IMR-90 (cell line): Measurements from ENCODE around the gene SLC24A3. TPM values are rescaled to one million over a fixed set of nuclear protein-coding genes. Genes with fewer than 3 reads are reported as not detected.

Source experiments
- ATAC-seq: fragments of 200-7000 bp; cut with Tn5 transposase; 2 replicates; pipeline ENCODE4 v1.9.1; 2020; ENCODE audit warnings: low read depth, mild to moderate bottlenecking, moderate library complexity
- BruUV-seq: library from RNA; stranded (reverse); fragments of 400-500 nt; replicated peaks from 2 replicates; lab custom pipeline; 2021; lab: Mats Ljungman, UMichigan
- CTCF ChIA-PET: fragments of 300-600 bp; formaldehyde crosslinking; extraction: SDS; loops from one replicate; lab custom pipeline; 2021; ENCODE audit warnings: antibody characterized with exemption; lab: Yijun Ruan, JAX
- POLR2A ChIA-PET: fragments of 300-600 bp; sonication (Branson Sonifier 250); formaldehyde crosslinking; loops from one replicate; lab custom pipeline; 2022; ENCODE audit warnings: antibody characterized with exemption; ENCODE audit not compliant: unreplicated experiment; lab: Charles Lee
- DNase-seq: peaks from one replicate; pipeline ENCODE4 v3.0.0; 2013
- H2AFZ ChIP-seq: replicated peaks from 2 replicates; pipeline ENCODE3; 2013; ENCODE audit warnings: low read length, mild to moderate bottlenecking; ENCODE audit not compliant: poor library complexity
- H2AK5ac ChIP-seq: 2 replicates; pipeline ENCODE4 v1.6.1; 2013; ENCODE audit warnings: low read depth, low read length, inconsistent platforms
- H2AK9ac ChIP-seq: replicated peaks from 2 replicates; pipeline ENCODE3; 2013; ENCODE audit warnings: mild to moderate bottlenecking, low read depth, low read length, moderate library complexity; ENCODE audit not compliant: poor library complexity
- H2BK120ac ChIP-seq: 2 replicates; pipeline ENCODE4 v1.6.1; 2013; ENCODE audit warnings: low read depth, low read length, inconsistent platforms
- H2BK15ac ChIP-seq: 3 replicates; pipeline ENCODE4 v1.6.1; 2013; ENCODE audit warnings: low read depth, low read length, inconsistent platforms
- H2BK20ac ChIP-seq: 2 replicates; pipeline ENCODE4 v1.6.1; 2013; ENCODE audit warnings: low read depth, mild to moderate bottlenecking, inconsistent platforms, low read length, moderate library complexity
- H2BK5ac ChIP-seq: 2 replicates; pipeline ENCODE4 v1.6.1; 2013; ENCODE audit warnings: mild to moderate bottlenecking, low read depth, low read length, inconsistent platforms; ENCODE audit not compliant: poor library complexity, severe bottlenecking
- H3K14ac ChIP-seq: replicated peaks from 2 replicates; pipeline ENCODE4 v1.6.1; 2013; ENCODE audit warnings: low read depth, low read length, inconsistent platforms
- H3K18ac ChIP-seq: 2 replicates; pipeline ENCODE4 v1.6.1; 2013; ENCODE audit warnings: low read depth, low read length, control low read depth
- H3K23ac ChIP-seq: 2 replicates; pipeline ENCODE4 v1.6.1; 2013; ENCODE audit warnings: low read depth, low read length, inconsistent platforms
- H3K27ac ChIP-seq: 2 replicates; pipeline ENCODE4 v1.5.1; 2013; ENCODE audit warnings: mild to moderate bottlenecking, control low read depth, low read length; ENCODE audit not compliant: insufficient read depth
- H3K27me3 ChIP-seq: 2 replicates; pipeline ENCODE4 v1.6.1; 2013; ENCODE audit warnings: low read length; ENCODE audit not compliant: control insufficient read depth, insufficient read depth
- H3K36me3 ChIP-seq: 2 replicates; pipeline ENCODE4 v1.6.1; 2013; ENCODE audit warnings: low read length, mixed read lengths; ENCODE audit not compliant: control insufficient read depth, insufficient read depth
- H3K4ac ChIP-seq: 2 replicates; pipeline ENCODE4 v1.6.1; 2013; ENCODE audit warnings: low read depth, low read length, inconsistent platforms
- H3K4me1 ChIP-seq: 2 replicates; pipeline ENCODE4 v1.6.1; 2013; ENCODE audit warnings: low read length, mixed read lengths; ENCODE audit not compliant: control insufficient read depth, insufficient read depth
- H3K4me2 ChIP-seq: 2 replicates; pipeline ENCODE4 v1.6.1; 2013; ENCODE audit warnings: low read depth, mild to moderate bottlenecking, control low read depth, low read length, moderate library complexity
- H3K4me3 ChIP-seq: 2 replicates; pipeline ENCODE4 v1.5.1; 2013; ENCODE audit warnings: low read depth, mild to moderate bottlenecking, control low read depth, low read length, moderate library complexity; ENCODE audit not compliant: insufficient read depth
- H3K56ac ChIP-seq: 2 replicates; pipeline ENCODE4 v1.6.1; 2013; ENCODE audit warnings: low read length, inconsistent platforms; ENCODE audit not compliant: insufficient read depth; ENCODE audit errors: extremely low read depth
- H3K79me1 ChIP-seq, 2 experiments: 2 replicates each; pipeline ENCODE4 v1.6.1; 2013; ENCODE audit warnings: low read length in 2 of 2, inconsistent platforms in 1 of 2, low read depth in 1 of 2
- H3K9ac ChIP-seq: 2 replicates; pipeline ENCODE4 v1.6.1; 2013; ENCODE audit warnings: low read depth, low read length, control low read depth
- H3K9me1 ChIP-seq: 2 replicates; pipeline ENCODE4 v1.6.1; 2013; ENCODE audit warnings: low read length, inconsistent platforms; ENCODE audit not compliant: insufficient read depth
- H3K9me3 ChIP-seq: 2 replicates; pipeline ENCODE4 v1.6.1; 2013; ENCODE audit warnings: low read length; ENCODE audit not compliant: control insufficient read depth, insufficient read depth
- H4K20me1 ChIP-seq: 2 replicates; pipeline ENCODE4 v1.6.1; 2013; ENCODE audit warnings: low read length, inconsistent platforms; ENCODE audit not compliant: insufficient read depth
- H4K5ac ChIP-seq: 2 replicates; pipeline ENCODE4 v1.6.1; 2013; ENCODE audit warnings: mild to moderate bottlenecking, low read depth, low read length, control low read depth
- H4K8ac ChIP-seq, 2 experiments: 2 replicates each; pipeline ENCODE4 v1.6.1; 2013; ENCODE audit warnings: low read depth in 2 of 2, low read length in 2 of 2, control low read depth in 1 of 2, inconsistent platforms in 1 of 2
- H4K91ac ChIP-seq: 2 replicates; pipeline ENCODE4 v1.6.1; 2013; ENCODE audit warnings: low read depth, low read length, inconsistent platforms; ENCODE audit not compliant: insufficient read depth
- BHLHE40 ChIP-seq: fragments of 150-350 bp; IDR thresholded peaks from 2 replicates; pipeline ENCODE4 v1.6.1; 2016; ENCODE audit warnings: mild to moderate bottlenecking, low read depth, low read length
- CEBPB ChIP-seq: IDR thresholded peaks from 2 replicates; pipeline ENCODE4 v1.6.1; 2012; ENCODE audit warnings: low read depth, low read length, improper control_type of control experiment
- FOS ChIP-seq: fragments of 150-350 bp; IDR thresholded peaks from 2 replicates; pipeline ENCODE4 v1.6.1; 2016; ENCODE audit warnings: low read depth, low read length
- MAFK ChIP-seq: IDR thresholded peaks from 2 replicates; pipeline ENCODE4 v1.6.1; 2012; ENCODE audit warnings: low read depth, low read length, improper control_type of control experiment
- NFE2L2 ChIP-seq: fragments of 150-350 bp; IDR thresholded peaks from 2 replicates; pipeline ENCODE4 v1.6.1; 2016; ENCODE audit warnings: low read depth, mild to moderate bottlenecking, low read length
- POLR2A ChIP-seq: IDR thresholded peaks from 2 replicates; pipeline ENCODE4 v1.6.1; 2012; ENCODE audit warnings: mild to moderate bottlenecking, low read depth, low read length
- RAD21 ChIP-seq: IDR thresholded peaks from 2 replicates; pipeline ENCODE4 v1.6.1; 2012; ENCODE audit warnings: low read length, improper control_type of control experiment
- RCOR1 ChIP-seq: IDR thresholded peaks from 2 replicates; pipeline ENCODE4 v1.6.1; 2012; ENCODE audit warnings: mild to moderate bottlenecking, low read length, improper control_type of control experiment; ENCODE audit not compliant: insufficient replicate concordance
- RFX5 ChIP-seq: IDR thresholded peaks from 2 replicates; pipeline ENCODE4 v1.8.0; 2012; ENCODE audit warnings: low read depth, mild to moderate bottlenecking, low read length, moderate library complexity
- WGBS, 2 experiments: methylation state at CpG; one replicate each; pipeline versions ENCODE4 v1.1.5 to v1.1.7; 2013; ENCODE audit warnings: missing lambda C conversion rate in 2 of 2; ENCODE audit not compliant: insufficient read length in 1 of 2; ENCODE audit errors: extremely low coverage in 2 of 2; 5-methylcytosine and 5-hydroxymethylcytosine counted together
- dilution Hi-C: fragments of 300-500 bp; cut with HindIII; formaldehyde crosslinking; loops from one replicate; pipeline ENCODE4 v1.14.3; 2018; ENCODE audit warnings: low sequenced_read_pairs; ENCODE audit not compliant: unreplicated experiment
- in situ Hi-C: fragments of 300-500 bp; cut with MboI; formaldehyde crosslinking; loops from 3 replicates; pipeline ENCODE4 v1.14.3; 2019; ENCODE audit warnings: low sequenced_read_pairs, inconsistent platforms, mixed read lengths
- intact Hi-C: fragments of 100-400 bp; cut with micrococcal nuclease; formaldehyde crosslinking; loops from 2 replicates; pipeline ENCODE4 v1.10.0; 2022
- polyA plus RNA-seq, 3 experiments: library from polyadenylated mRNA; depleted of rRNA; stranded (reverse); fragments of >200 nt; gene quantifications; 2 replicates each; pipeline ENCODE4 v1.2.3, GENCODE V29; 2012; ENCODE audit warnings: low replicate concordance in 1 of 3
- total RNA-seq: library from RNA; depleted of rRNA; stranded (reverse); fragments of >200 nt; gene quantifications from 2 replicates; pipeline ENCODE4 v1.2.3, GENCODE V29; 2012
- TF ChIP-seq, protein P1 (sequence below): fragments of 150-350 bp; IDR thresholded peaks from 2 replicates; pipeline ENCODE4 v1.6.1; 2017; ENCODE audit warnings: mild to moderate bottlenecking, antibody characterized with exemption, low read length, low read depth
- TF ChIP-seq, protein P2 (sequence below): conservative IDR thresholded peaks from 2 replicates; pipeline ENCODE4 v1.5.1; 2012; ENCODE audit warnings: mild to moderate bottlenecking, low read depth, low read length, improper control_type of control experiment
- TF ChIP-seq, protein P3 (sequence below): fragments of 150-350 bp; IDR thresholded peaks from 2 replicates; pipeline ENCODE4 v1.6.1; 2016; ENCODE audit warnings: low read depth, mild to moderate bottlenecking, low read length, moderate library complexity, borderline replicate concordance

Gene SLC24A3
- total and polyA plus RNA-seq, 2 of the 4 experiments (the other 2 are of a cell fraction): not detected

DNA sequence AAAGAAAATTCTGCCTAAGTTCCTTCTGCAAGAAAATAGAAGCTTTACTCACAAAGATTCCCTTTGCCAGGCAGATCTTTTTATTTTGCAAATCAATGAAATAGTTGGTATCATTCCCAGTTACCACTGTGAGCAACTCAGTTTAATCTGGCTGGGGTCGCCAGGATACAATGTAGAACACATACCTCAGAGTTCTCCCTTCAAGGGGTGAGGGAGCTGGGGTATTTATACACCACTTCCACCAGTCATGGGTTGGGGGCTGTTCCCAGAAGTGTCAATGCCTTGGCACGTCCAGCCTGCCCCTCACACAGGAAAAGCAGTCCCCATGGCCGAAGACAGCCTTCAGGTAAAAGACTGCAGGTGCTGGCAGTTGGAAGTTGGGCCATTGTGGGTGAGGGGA is 86.2 kb downstream of the SLC24A3 start:
- Histone ChIP-seq H2BK20ac (no peak overlapping the region), H4K91ac (no peak overlapping the region), H3K36me3 (no peaks in the 10 kb centered on the region), H3K9me3 (peaks cover 2% of the 10 kb centered on the region), H2BK15ac (no peak overlapping the region), H4K20me1 (no peaks in the 10 kb centered on the region), H2BK120ac (no peak overlapping the region), H3K27ac (no peak overlapping the region), H3K9ac (no peak overlapping the region), H3K23ac (no peak overlapping the region), H3K18ac (no peak overlapping the region), H3K4me3 (no peak overlapping the region), H3K79me1 (no peaks in the 10 kb centered on the region), H2AK9ac (no peak overlapping the region), H3K4ac (no peak overlapping the region), H2AK5ac (no peak overlapping the region), H3K4me1 (no peaks in the 10 kb centered on the region), H4K8ac (no peak overlapping the region), H4K5ac (no peak overlapping the region), H3K27me3 (no peaks in the 10 kb centered on the region), H3K4me2 (no peak overlapping the region), H3K14ac (no peak overlapping the region), H2BK5ac (no peak overlapping the region), H3K56ac (no peak overlapping the region), H3K9me1 (no peaks in the 10 kb centered on the region), H2AFZ (no peak overlapping the region)
- no CpG with 5 or more reads among the region's 3 CpGs for WGBS, 2 experiments
- TF ChIP-seq CEBPB: no peak
- TF ChIP-seq, protein P1, sequence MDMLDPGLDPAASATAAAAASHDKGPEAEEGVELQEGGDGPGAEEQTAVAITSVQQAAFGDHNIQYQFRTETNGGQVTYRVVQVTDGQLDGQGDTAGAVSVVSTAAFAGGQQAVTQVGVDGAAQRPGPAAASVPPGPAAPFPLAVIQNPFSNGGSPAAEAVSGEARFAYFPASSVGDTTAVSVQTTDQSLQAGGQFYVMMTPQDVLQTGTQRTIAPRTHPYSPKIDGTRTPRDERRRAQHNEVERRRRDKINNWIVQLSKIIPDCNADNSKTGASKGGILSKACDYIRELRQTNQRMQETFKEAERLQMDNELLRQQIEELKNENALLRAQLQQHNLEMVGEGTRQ: no peak
- TF ChIP-seq RAD21: no peak
- TF ChIP-seq, protein P2, sequence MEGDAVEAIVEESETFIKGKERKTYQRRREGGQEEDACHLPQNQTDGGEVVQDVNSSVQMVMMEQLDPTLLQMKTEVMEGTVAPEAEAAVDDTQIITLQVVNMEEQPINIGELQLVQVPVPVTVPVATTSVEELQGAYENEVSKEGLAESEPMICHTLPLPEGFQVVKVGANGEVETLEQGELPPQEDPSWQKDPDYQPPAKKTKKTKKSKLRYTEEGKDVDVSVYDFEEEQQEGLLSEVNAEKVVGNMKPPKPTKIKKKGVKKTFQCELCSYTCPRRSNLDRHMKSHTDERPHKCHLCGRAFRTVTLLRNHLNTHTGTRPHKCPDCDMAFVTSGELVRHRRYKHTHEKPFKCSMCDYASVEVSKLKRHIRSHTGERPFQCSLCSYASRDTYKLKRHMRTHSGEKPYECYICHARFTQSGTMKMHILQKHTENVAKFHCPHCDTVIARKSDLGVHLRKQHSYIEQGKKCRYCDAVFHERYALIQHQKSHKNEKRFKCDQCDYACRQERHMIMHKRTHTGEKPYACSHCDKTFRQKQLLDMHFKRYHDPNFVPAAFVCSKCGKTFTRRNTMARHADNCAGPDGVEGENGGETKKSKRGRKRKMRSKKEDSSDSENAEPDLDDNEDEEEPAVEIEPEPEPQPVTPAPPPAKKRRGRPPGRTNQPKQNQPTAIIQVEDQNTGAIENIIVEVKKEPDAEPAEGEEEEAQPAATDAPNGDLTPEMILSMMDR: no peak
- TF ChIP-seq POLR2A: no peak
- no peak for TF ChIP-seq RFX5
- TF ChIP-seq BHLHE40: no peak
- no peak for TF ChIP-seq RCOR1
- no peak for TF ChIP-seq FOS
- TF ChIP-seq, protein P3, sequence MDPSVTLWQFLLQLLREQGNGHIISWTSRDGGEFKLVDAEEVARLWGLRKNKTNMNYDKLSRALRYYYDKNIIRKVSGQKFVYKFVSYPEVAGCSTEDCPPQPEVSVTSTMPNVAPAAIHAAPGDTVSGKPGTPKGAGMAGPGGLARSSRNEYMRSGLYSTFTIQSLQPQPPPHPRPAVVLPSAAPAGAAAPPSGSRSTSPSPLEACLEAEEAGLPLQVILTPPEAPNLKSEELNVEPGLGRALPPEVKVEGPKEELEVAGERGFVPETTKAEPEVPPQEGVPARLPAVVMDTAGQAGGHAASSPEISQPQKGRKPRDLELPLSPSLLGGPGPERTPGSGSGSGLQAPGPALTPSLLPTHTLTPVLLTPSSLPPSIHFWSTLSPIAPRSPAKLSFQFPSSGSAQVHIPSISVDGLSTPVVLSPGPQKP: no peak
- TF ChIP-seq NFE2L2: no peak
- TF ChIP-seq MAFK: no peak
- intact Hi-C loops: no loop called here
- in situ Hi-C loops: no loop called here
- no peak for DNase-seq
- POLR2A ChIA-PET: no interaction called here
- ATAC-seq: no peak
- dilution Hi-C loops: no loop called here
- BruUV-seq: no TSS peak
- CTCF ChIA-PET: no interaction called here
